SIG-M5 treated with dmso at 0.1 percent for 504 hours (cell line): ENCODE data around the gene FAM131C.

Experiments used
- DNase-seq: peaks from one replicate; lab custom pipeline; 2025; ENCODE audit not compliant: unreplicated experiment; lab: John Stamatoyannopoulos, UW

The FAM131C gene

DNA sequence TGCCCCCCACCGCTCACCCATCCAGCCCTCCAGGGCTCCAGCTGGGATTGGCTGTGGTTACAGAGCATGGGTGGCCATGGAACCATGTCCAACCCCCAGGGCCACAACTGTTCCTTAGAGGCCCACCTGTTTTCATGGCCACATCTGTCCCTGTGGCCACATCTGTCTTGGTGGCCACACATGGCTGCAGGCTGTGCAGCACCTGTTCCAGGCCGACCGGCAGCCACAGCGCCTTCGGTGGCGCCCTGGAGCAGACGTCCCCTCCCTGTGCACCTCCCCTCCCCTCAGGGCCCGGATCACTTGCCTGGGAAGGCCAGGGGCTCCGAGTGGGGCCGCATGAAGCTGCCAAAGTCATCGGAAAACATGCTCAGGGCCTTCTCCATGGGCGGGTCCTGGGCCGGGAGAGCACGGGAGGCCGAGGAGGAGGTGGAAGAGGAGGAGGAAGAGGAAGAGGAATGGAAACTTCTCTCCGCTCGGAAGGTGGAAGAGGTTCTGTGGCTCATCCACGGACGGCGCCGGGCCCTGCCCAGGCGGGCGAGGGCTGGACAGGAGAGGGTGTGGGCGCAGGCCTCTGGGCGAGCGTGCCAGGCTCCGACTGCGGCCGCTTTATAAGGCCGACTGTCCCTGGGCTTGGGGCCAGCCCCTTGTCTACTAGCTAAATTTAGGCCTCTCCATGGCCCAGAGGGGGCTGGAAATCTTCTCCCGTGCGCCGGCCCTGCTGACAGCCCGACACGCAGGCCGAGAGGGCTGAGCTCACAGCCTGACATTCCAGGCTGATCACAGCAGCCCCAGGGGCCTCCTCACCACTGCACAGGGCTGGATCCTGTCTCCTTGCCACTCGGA is 55.8 kb downstream of the FAM131C start, which contains the start of gene HSPB7:
TSS of gene HSPB7 (minus strand) at position 583 of the 843 bp plus-strand sequence. CDS start at position 503, 80 bp downstream.
- DNase-seq = no peak

DNA sequence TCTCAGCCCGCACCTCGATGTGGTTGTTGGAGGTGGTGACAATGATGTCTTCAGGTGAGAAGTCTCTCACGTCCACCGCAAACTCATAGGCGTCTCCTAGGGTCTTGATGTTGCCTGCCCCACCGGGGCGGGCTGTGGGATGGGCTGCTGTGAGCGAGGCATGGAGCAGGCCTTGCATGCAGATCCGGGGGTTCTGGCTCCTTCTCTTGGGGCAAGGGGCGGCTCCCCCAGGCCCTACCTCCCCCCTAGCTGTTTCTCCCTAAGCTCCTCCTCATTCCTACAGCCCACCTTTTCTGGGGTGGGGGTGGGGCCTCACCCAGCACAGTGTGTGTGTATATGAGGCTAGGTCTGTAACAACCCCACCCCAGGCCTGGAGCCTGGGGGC is 56.4 kb downstream of the FAM131C start:
- DNase-seq = no peak

DNA sequence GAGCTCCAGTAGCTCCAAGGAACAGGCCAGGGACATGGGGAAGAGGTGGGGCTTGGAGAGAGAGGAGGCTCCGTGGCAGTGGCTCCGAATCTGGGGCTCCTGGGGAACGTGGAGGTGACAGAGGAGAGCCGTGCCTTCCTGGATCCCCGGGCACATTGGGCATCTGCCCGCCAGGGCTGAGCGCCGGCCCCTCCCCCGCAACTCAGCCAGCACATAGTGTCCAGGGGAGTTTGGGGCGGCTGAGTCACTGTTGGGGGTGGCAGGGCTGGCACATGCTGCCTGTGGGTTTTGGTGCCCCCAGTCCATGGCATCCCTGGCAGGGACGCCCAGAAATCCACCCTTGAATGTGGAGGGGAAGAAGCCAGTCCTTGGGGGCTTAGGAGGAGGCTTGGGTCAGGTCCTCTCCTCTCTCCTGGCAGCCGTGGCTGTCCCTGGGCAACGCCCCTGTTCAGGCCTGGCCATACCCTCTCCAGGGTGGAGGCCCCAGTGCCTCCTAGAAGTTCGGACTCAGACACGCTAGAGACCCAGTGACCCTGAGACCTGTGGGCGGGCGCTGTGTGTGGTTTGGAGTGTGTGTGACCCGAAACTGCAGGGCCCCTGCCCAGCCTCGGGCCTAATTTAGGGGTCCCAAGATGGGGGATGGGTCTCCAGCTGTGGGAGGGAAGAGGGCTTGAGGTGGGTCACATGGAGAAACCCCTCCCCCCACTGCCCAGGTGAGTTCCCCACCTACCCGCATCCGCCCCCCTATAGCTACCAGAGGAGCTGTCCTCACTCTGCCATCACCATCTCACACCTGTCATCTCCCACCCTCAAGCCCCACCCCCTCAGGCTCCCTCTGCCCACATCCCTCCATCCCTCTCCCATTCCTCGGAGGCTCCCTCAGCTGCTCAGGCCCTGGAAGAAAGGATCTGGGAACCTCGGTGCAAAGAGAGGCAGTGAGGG is 57.2 kb downstream of the FAM131C start:
- DNase-seq = no peak

DNA sequence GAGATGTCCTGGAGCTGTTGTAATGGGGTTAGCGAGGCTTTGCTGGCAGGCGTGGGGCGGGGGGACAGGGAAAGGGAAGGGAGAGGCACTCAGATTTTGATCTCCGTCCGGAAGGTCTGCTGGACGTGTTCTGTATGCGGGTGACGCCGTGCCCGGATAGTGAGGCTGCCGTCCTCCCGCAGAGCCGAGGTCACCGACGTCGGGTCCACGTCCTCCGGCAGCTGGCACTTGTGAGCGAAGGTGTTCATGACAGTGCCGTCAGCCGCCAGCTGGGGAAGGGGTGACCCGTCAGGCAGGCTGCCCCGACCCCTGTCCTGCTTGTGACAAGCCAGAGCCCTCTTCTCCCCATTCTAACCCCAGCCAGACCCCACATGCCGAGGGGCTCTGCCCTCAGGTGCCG is 58.0 kb downstream of the FAM131C start:
- DNase-seq = no peak

DNA sequence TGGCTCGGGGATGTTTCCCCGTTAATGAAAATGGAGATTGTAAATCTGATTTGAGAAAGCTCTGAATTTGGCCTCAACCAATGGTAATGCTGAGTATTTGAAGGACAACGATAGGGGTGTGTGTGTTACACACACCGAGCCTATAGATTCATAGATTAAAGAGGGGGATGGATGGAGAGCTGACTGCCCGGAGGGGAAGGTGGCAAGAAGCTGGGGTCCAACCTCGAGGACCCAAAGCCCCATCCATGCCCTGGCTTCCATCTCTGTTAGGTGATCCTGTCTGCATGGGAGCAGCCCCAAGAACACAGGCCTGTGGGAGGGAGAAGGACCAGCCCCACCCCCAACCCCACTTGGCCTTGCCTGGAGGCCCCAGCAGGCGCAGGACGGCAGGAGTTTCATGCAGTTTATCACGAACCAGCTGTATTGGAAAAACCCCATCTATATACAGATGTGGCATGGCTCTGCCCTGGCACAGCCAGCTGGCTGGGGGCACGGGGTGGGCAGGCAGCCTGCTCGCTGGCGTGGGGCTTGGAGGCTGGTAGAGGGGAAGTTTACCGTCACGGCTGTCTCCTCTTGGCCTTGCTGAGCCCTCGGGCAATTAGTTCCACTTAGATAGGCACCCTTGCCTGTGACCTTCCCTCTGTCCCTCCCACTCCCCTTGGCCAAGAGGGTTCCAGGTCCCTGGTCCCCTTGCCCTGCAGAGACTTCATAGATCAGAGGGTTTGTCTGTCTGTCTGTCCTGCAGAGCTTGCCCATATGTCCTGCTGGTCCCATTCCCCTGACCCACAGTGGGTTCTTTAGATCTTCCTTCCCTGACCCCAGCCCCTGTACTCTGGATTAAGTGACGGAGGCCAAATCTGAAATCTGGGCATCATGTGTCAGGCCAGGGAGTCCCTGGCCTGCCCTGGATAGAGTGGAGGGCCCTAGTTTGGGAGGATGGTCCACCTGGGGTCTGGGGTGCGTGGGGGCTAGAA is 58.7 kb downstream of the FAM131C start:
- no peak for DNase-seq

DNA sequence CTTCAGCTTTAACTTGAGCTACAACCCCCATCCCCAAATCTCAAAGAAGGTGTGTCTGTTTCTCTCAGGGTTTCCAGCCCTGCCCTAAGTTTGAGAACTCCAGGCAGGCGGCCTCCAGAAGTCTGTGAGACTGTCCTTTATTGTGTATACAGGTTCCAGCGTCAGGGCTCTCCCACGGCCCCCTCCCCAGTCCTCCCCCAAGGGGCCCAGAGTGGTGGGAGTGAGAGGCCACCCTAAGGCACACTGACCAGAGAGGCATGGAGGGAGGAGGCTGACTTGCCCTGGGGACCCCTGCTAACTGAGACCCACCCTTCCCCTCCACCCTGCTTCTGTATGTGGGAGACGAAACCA is 59.6 kb downstream of the FAM131C start:
- no peak for DNase-seq

DNA sequence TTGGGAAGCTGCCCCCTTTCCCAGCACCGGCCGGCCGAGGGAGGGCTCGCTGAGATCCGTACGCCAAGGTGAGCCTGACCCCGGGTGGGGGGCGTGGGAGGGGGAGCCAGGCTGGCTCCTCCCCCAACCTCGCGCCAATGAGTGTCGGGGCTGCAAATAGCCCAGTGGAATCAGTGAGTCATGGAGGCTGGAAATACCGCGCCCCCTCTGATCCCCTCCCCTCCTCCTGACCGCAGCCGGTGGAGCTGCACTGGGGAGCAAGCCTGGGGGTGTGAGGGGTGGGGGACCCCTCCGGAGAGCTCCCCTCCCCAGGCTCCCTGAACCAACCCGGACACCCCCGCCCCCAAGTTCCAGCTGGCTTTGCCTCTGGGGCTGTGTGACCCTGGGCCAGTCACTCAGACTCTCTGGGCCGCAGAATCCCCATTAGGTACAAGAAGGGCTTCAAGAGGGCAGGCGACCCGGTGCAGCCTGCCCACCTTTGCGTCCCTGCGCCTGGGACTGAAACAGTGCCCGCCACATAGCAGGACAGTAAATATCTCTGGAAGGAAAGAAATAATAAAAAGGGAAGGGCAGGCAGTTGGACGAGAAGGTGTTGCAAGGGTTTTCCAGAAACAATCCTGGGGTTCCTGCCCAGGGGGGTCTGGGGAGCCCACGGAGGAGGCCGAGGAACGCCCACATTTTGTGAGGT is 60.1 kb downstream of the FAM131C start:
- DNase-seq = peak; percentile 64

DNA sequence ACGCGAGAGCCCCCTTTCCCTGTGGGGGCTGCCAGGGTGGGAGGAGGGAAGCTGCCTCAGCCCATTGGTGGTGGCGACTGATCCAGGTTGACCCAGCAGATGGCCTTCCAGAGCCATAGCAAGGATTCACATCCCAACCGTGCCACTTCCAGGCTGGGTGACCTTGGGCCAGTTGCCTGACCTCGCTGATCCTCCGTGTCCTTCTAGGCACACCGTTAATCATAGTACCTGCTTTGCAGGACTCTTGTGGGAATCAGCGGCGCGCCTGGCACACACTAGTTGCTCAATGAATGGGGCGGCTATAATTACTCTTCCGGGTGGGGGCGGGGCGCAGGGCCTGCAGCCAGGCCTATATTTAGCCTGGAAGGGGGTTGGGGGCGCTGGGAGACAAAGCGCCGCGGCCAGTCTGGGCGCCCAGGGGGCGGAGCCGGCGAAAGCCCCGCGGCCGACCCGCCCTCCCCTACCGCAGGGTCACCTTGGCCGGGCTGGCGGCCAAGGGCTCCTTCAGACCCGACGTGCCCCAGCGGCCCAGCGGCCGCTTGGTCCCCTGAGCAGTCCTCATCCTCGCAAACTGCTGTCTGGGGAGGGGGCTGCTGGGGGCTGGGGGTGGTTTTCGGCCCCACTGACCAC is 60.7 kb downstream of the FAM131C start:
- peak; percentile 71 for DNase-seq

DNA sequence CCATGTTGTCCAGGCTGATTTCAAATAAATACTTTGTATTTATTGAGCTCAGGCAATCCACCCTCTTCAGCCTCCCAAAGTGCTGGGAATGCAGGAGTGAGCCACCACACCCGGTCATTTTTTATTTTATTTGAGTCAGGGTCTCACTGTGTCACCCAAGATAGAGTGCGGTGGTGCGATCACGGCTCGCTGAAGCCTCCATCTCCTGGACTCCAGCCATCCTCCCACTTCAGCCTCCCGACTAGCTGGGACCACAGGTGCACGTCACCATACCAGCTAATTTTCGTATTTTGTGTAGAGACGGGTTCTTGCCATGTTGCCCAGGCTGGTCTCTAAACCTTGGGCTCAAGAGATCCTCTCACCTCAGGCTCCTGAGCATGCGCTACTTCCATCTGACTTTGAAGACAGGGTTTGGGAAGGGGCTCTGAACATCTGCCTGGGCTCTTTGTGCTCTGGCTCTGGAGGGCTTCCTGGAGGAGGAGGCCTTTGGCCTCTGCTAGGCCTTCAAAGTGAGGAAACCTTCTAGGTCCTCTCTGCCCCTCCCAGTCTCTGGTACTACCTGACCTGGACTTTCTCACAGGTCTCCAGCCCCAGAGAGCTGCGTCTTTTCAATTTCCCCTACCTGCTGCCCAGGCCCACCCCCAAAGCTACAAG is 61.4 kb downstream of the FAM131C start:
- no peak for DNase-seq

DNA sequence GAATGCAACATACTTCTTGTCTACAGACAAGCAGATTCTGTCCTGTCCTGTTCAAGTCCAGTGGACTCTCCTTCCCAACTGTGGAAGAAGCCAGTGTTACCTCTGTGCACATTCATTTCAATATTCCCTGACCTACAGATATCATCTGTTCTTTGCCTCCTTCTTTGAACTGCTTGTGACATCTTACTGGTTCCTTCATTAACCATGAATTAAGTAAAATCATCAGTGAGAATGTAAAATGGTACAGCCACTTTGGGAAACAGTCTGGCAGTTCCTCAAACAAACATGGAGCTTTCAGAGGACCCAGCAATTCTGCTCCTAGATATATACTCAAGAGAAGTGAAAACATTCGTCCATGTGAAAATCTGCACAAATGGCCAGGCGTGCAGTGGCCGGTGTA is 62.6 kb downstream of the FAM131C start:
- no peak for DNase-seq

DNA sequence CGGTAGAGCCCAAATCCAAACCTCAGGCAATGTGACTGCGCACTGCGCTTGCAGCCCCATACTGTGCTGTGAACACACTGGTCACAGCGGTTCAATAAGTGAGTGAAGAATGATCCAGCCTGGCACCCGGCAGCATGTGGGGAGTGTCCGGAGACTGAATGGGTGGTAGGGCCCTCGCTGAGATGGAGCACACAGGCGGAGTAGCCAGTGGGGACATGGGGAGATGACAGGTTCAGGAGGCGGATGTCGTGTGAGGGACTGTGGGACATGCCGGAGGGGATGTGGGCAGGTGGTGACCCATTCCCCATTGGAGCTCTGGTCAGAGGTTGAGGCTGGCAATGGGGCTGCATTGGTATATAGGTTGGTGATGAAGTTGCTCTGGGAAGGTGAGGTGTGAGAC is 63.8 kb downstream of the FAM131C start:
- DNase-seq = no peak

DNA sequence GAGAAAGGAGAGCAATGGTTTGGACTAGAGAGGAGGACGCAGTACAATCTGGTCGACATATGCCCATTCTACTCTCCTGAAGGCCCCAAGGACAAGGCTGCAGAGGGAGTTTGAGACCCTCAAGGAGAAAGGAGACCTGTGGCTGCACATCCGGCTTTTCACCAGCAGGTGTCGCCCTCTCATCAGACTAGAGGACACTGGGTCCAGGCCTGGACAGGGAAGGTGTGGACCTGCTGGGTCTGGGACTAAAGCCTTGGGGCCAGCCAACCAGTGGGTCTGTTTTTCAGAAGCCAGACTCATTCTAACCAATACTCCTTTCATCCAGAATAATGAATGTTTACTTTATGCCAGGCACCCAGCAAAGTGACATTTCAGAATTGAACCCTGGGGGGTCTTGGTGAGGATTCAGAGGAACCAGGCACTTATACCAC is 64.4 kb downstream of the FAM131C start:
- peak; percentile 37 for DNase-seq
